GM12891 (cell line): ENCODE measurements around the gene PCDHGA3.

Source experiments
- POLR2A ChIP-seq: IDR thresholded peaks from 2 replicates; pipeline ENCODE4 v1.6.1; 2011; ENCODE audit warnings: low read depth, low read length, control low read depth
- POLR2AphosphoS5 ChIP-seq: IDR thresholded peaks from 2 replicates; pipeline ENCODE4 v1.6.1; 2011; ENCODE audit warnings: low read depth, low read length, control low read depth

- TF ChIP-seq POLR2AphosphoS5 (no peak), POLR2A (no peak)
These were observed 41.0 kb downstream of the PCDHGA3 start for GRCh38 chr5:141384471-141385267.
